ENCODE data around the gene SRGAP1. TPM values are rescaled to one million over a fixed set of nuclear protein-coding genes. Genes with fewer than 3 reads are reported as not detected.
A peak's percentile ranks its signal among the peaks of the same experiment; 100 is the strongest.

Gene SRGAP1
- total RNA-seq, 1 donor: 18.1 TPM

DNA sequence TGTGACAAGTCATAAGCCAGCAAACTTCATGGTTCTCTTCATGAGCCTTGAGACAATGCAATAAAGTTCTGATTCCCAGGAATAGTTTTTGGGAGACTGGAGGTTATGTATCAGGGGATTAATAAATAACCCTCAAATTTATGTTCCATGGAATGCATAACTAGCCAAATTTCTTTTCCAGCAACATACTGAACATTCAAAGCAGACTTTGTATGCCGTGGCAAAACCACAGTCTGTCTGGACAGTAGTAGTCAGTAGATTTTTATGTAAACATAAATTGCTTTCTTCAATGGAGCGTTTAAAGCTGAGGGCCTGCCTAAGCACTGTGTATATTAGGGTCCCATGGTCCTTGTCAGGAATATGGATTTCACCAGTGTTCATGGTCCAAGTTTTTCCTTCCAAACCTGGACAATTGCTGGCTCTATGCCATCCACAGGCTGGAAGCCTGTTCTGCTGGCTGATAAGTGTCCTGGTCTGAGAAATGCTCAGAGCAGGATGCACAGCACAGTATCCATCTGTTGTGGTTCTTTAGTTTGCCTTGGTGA lies 144.9 kb downstream of the SRGAP1 start:
- no peak overlapping the region for H3K4me3 ChIP-seq (ENCODE audit: low read depth, low read length)
- peak; percentile 84 for DNase-seq (ENCODE audit: low read depth)
- TF ChIP-seq, protein P1, sequence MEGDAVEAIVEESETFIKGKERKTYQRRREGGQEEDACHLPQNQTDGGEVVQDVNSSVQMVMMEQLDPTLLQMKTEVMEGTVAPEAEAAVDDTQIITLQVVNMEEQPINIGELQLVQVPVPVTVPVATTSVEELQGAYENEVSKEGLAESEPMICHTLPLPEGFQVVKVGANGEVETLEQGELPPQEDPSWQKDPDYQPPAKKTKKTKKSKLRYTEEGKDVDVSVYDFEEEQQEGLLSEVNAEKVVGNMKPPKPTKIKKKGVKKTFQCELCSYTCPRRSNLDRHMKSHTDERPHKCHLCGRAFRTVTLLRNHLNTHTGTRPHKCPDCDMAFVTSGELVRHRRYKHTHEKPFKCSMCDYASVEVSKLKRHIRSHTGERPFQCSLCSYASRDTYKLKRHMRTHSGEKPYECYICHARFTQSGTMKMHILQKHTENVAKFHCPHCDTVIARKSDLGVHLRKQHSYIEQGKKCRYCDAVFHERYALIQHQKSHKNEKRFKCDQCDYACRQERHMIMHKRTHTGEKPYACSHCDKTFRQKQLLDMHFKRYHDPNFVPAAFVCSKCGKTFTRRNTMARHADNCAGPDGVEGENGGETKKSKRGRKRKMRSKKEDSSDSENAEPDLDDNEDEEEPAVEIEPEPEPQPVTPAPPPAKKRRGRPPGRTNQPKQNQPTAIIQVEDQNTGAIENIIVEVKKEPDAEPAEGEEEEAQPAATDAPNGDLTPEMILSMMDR (IDR thresholded peaks at IDR 0.05; ENCODE audit: insufficient read depth, low read depth, low read length): no peak

DNA sequence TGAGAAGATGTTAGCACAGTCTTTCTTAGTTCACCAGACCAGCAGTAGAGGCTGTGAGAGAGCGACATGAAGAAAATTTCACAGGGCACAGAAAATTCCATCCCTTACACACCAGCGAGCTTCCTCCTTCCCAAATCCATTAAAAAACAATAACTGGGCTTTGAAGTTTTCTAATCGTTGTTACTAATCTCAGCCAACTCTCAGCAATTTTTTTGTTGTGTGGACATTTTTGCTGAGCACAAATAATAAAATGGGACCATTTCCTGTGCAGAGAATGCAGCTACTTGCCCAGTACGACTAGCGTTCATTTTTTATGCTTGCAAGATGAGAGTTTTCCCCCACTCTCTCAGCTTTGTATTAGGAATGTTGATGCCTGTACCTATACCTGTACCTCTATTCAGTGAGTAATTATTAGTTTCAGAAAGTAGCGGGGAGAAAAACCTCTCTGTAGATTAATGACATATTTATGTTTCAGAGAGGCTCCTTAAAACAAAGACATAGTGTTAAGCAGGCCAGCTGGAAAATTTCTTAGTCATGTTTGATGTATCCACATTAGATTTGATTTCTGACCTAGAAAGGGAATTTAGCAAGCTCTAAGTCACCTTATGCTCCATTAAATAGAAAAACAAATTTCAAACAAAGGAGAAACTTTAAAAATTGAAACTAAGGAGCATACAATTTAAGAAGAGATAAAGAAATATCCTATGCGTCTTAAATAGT lies 146.5 kb downstream of the SRGAP1 start:
- DNase-seq (ENCODE audit: low read depth): peak; percentile 25
- TF ChIP-seq, protein P1 (IDR thresholded peaks at IDR 0.05; ENCODE audit: insufficient read depth, low read depth, low read length): no peak
- H3K4me3 ChIP-seq (ENCODE audit: low read depth, low read length): no peak overlapping the region

DNA sequence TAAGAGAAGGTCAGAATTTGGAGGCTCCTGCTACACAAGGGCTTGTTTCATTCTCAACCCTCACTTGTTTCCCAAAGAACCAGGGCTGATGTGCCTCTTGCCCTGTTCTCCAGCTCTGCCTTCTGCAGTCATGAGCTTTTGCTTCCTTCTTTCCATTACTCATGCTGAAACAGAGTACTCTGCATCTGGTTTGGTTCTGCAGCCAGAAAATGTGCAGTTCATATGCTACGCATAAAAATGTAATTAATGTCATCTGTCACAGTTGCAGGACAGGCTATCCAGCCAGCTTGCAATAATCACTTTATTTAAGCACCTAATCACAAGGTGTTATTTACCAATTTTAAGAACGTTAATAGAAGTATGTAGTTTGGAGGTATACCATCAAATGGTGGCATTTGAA lies 150.2 kb downstream of the SRGAP1 start:
- H3K4me3 ChIP-seq (ENCODE audit: low read depth, low read length): no peak overlapping the region
- DNase-seq (ENCODE audit: low read depth): peak; percentile 38
- TF ChIP-seq, protein P1 (IDR thresholded peaks at IDR 0.05; ENCODE audit: insufficient read depth, low read depth, low read length): no peak

DNA sequence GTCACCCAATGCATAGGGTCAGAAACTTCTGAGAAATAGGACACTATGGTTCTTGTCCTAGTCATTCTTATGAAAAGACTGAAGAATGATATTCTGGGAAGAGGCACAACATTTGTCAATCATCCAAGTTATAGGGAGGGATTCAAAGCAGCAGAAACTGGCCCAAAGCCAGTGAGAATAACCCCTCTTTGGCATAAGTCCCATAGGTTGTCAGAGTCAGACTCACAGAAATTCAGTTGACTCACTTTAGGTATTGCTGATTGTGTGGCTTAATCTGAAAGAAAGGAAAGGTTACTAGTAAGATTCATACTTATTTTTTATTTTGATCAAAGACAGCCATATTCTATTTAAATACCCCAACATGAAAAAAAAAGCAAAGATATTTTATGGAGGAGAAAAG lies 151.0 kb downstream of the SRGAP1 start:
- no peak for DNase-seq (ENCODE audit: low read depth)
- no peak overlapping the region for H3K4me3 ChIP-seq (ENCODE audit: low read depth, low read length)
- TF ChIP-seq, protein P1 (IDR thresholded peaks at IDR 0.05; ENCODE audit: insufficient read depth, low read depth, low read length): no peak

DNA sequence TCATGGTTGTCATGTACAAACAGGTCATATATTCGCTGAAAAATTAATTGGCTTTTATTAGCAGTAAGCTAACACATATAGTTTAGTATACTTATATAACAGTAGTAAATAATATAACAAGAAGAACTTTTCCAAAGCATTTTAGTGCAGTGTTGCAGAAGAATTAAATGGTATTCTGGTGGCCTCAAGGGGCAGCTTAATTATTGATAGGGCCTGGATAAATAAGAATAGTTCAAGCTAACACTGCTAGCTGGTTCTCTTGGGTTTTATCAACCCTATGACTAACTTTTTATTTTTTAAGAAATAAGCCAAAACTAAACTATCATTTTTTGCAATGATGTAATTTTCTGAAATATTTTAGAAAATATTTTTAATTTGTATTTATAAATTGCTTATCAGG lies 152.1 kb downstream of the SRGAP1 start:
- TF ChIP-seq, protein P1 (IDR thresholded peaks at IDR 0.05; ENCODE audit: insufficient read depth, low read depth, low read length): no peak
- no peak for DNase-seq (ENCODE audit: low read depth)
- no peak overlapping the region for H3K4me3 ChIP-seq (ENCODE audit: low read depth, low read length)

DNA sequence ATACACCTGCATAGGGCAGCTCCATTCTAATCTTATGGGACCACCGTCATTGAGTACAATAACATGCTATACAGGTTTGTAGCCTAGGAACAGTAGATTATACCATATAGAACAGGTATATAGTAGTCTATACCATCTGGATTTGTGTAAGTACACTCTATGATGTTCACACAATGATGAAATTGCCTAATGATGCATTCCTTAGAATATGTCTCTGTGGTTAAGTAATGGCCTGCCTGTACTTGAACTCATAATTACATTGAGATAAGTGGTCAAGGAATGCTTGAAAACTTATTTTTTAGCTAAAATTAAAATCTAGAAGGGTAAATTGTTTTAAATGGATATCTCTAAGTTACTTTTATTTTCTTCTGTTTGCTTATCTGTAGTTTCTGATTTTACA lies 152.7 kb downstream of the SRGAP1 start:
- TF ChIP-seq, protein P1 (IDR thresholded peaks at IDR 0.05; ENCODE audit: insufficient read depth, low read depth, low read length): no peak
- peak; percentile 48 for DNase-seq (ENCODE audit: low read depth)
- no peak overlapping the region for H3K4me3 ChIP-seq (ENCODE audit: low read depth, low read length)

Data from fibroblast of villous mesenchyme (primary cell).